ENCODE measurements around the gene TIMM17A.
"Not testable (repeated sequence)": the region's sequence is repeated elsewhere in the genome, so short reads cannot be mapped to it uniquely, and the experiment has no call there.

TIMM17A gene

DNA sequence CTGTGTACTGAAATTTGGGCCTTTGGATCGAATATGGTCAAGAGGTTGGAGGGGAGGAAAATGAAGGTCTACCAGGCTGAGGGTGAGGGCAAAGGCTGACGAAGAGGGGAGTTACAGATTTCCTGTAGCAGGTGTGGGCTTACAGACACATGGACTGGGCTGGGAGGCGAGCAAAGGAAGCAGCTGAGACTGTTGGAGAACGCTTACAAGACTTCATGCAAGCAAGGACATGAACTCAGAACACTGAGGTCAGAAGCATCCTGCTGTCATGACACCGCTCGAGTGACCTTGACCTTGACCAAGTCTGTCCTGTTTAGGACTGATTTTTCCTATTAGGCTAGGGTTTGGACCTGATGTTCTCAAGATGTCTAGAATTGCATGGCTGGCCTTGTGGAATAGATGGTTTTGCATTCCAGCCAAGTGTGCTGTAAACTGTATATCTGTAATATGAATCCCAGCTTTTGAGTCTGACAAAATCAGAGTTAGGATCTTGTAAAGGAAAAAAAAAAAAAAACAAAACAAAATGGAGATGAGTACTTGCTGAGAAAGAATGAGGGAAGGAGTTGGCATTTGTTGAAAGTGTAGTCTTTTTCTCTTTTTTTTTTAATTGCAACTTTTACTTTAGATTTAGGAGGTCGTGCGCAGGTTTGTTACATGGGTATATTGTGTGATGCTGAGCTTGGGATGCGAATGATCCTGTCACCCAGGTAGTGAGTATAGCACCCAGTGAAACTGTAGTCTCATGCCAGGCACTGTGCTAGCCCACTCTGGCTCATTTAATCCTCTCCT lies 60.9 kb downstream of the TIMM17A start:
- DNase-seq (ENCODE audit: low read depth in 2 of 2): no peak

DNA sequence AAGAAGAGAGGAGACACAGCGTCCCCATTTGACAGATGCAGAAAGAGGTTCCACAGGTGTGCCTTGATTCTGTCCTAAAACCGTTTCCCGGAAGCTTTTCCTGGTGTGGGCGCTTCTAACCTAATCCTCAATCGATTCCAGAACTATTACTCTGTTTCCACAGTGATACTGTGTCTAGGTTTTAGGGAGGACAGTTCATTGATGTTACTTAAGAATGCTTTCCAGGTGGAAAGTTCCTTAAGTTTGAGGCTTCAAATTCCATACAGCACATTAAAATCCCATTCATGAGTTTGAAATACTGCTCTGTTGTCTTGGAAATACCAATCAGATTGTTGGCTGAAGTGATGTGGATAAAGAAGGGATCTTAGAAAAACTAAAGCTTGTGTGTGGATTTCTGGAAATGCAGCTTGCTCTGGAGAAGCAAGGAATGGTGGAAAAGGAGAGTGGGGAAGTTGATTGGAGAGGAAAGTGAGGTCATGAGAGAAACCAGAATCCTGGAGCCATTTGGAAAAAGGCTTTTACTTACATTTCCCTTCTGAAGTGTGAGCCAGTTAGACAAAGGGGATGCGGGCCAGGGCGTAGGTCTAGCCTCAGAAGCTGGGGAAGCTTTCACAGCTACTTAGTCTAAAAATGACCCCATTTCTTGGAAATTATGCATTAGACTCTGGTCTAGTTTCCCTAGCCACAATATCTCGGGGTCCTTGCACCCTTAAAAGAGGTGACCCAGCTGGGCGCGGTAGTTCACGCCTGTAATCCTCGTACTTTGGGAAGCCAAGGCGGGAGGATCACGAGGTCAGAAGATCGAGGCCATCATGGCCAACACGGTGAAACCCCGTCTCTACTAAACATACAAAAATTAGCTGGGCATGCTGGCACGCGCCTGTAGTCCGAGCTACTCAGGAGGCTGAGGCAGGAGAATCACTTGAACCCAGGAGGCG lies 61.8 kb downstream of the TIMM17A start:
- no peak for DNase-seq (ENCODE audit: low read depth in 2 of 2)

DNA sequence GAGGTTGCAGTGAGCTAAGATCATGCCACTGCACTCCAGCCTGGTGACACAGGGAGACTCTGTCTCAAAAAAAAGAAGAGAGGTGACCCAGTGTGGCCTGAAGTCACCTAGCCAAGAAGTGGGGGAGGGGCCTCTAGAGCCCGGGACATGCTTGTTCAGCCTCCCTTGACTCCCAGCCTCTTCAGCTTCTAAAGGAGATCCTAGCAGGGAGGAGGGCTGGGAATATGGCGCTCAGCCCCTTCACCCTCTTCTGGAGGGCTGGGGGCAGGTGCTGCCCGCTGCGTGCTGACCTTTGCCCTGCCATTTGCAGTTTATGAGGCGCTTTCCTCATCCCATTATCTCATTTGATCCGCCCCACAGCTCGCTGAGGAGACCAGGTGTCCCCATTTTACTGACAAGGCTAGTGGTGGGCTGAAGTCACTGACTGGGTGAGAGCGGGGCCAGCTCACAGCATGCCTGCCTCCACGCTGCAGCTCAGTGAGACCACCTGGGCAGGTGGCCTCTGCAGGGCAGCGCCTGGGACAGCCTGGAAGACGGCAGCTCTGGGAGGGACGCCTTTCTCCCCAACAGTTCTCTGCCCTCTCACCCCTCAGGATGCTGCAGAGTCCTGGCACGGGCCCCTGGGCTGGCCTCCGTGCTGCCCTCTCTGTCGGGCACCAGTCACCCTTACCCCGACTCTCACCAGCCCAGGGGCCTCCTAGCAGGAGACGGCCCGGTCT lies 62.6 kb downstream of the TIMM17A start:
- no peak for DNase-seq (ENCODE audit: low read depth in 2 of 2)

DNA sequence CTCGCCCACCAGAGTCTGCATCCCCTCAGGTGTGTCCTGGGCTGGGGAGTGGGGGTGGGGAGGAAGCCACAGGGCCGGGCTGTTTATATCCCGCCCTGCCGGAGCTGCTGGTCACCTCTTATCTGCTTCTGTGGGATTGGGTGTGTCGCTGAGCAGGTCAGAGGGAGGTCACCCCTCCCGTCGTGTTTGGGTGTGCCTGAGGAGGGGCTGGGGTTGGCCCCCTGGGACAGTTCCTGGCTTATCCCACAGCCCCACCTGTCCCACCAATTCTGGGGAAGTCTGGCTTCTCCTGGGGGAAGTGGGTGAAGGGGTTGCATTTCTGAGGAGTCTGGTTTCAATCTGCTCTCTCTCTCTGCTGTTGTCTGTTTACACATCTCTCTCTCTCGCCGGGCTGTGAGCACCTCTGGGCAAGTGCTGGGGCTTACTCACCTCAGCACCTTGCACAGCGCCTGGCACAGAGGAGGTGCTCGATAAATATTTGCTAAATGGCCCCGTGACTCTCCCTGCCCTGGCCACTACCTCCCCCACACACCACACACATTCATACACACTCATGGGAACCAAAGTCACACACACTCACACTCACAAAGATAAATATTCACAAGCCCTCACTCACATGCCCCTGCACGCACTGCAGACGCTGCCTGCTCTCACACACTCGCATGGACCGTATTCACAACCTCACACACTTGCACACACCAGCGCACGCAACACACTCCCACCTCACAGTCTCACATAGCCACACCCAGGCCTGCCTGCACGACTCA lies 63.3 kb downstream of the TIMM17A start:
- DNase-seq (ENCODE audit: low read depth in 2 of 2): no peak

DNA sequence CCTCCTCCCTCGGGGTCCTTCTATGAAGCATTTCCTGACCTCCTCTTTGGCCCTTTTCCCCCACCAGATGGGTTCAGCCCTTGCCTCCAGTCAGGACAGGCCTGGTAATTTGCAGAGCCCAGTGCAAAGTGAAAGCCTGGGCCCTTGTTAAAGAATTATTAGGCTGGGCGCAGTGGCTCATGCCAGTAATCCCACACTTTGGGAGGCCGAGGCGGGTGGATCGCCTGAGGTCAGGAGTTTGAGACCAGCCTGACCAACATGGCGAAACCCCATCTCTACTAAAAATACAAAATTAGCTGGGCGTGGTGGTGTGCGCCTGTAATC lies 63.9 kb downstream of the TIMM17A start:
- not testable (repeated sequence) for DNase-seq (ENCODE audit: low read depth in 2 of 2)

All from stimulated activated CD4-positive, alpha-beta T cell treated with anti-CD3 and anti-CD28 coated beads, Interleukin-1b, Interleukin-23, amount 100 ng/mL, for 1 hour (primary cell).